Measurements from ENCODE around the gene RHEB.

DNA sequence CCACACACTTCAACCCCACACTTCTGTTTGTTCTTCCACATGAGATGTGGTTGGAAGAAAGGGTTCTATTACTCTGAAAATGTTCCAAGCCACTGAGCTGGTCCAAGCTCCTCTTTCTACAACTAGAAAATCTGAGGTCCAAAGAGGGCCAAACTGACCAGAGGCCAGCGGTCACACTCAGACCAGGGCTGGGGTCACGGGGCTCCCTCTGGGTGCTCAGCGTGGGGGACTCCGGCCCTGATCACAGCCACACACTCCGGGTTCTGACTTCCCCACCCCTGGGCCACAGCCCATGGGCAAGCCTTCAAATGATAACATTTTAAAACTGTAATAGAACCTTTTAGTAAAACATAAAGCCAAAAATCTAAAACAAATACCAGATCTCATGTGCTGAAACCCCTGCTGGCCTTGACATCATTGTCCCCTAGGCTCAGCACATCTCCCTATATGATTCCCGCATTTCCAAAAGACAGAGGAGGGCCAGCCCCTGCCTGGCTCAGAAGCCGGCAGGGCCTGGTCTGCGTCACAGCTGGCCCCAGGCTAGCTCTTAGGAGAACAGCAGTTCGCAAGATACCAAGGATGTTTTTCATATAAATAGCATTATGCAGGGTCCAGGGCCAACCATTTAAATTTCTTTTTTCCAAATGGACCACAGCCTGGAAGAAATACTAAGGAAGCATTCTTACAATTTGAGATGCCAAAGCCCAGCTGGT is 83.1 kb downstream of the RHEB start:
- TF ChIP-seq POLR2A (IDR thresholded peaks at IDR 0.05) (no peak), CTCF (IDR thresholded peaks at IDR 0.05) (no peak)

Measured in heart left ventricle (tissue), 13 donors.